ENCODE measurements around the gene FOXC1.

DNA sequence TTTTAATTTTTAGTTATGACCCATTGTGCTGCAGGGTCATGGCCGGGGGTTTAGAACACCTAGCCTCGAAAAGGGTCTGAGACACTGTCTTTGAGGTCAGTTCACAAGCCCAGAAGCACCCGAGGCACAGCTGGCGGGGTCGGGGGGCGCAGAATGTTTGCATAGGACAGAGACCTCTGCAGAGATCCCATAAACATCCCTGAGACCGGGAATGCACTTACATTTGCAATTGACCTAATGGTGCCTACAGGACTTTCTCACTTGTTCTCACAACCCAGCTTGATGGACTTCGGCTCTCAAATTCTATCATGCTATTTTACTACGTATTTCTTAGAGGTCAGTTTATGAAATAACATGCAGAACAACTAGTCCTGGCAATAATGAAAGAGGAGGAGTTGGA lies 33.5 kb upstream of the FOXC1 start:
- TF ChIP-seq, protein P1, sequence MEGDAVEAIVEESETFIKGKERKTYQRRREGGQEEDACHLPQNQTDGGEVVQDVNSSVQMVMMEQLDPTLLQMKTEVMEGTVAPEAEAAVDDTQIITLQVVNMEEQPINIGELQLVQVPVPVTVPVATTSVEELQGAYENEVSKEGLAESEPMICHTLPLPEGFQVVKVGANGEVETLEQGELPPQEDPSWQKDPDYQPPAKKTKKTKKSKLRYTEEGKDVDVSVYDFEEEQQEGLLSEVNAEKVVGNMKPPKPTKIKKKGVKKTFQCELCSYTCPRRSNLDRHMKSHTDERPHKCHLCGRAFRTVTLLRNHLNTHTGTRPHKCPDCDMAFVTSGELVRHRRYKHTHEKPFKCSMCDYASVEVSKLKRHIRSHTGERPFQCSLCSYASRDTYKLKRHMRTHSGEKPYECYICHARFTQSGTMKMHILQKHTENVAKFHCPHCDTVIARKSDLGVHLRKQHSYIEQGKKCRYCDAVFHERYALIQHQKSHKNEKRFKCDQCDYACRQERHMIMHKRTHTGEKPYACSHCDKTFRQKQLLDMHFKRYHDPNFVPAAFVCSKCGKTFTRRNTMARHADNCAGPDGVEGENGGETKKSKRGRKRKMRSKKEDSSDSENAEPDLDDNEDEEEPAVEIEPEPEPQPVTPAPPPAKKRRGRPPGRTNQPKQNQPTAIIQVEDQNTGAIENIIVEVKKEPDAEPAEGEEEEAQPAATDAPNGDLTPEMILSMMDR (IDR thresholded peaks at IDR 0.05): no peak
- TF ChIP-seq POLR2A (IDR thresholded peaks at IDR 0.05) (no peak), EP300 (IDR thresholded peaks at IDR 0.05) (no peak), POLR2AphosphoS5 (IDR thresholded peaks at IDR 0.05) (no peak)
